SK-N-MC (cell line): ENCODE measurements around the gene ALAS2.
"Not testable (repeated sequence)": the region's sequence is repeated elsewhere in the genome, so short reads cannot be mapped to it uniquely, and the experiment has no call there.

ENCODE experiments used
- DNase-seq: peaks from one replicate; pipeline ENCODE4 v3.0.0-alpha.2; 2011; ENCODE audit warnings: low read depth, low spot score
- H3K27ac ChIP-seq: fragments of 200-600 bp; sonication (generic); 2 replicates; pipeline ENCODE4 v1.5.1; 2016; ENCODE audit warnings: mixed run types
- H3K36me3 ChIP-seq: fragments of 200-600 bp; sonication (generic); 2 replicates; pipeline ENCODE4 v1.6.1; 2017; ENCODE audit warnings: antibody characterized with exemption, low read length, mixed read lengths; ENCODE audit not compliant: insufficient read depth
- H3K4me3 ChIP-seq: fragments of 200-600 bp; sonication (generic); 2 replicates; pipeline ENCODE4 v1.5.1; 2016
- H3K9ac ChIP-seq: fragments of 200-600 bp; sonication (generic); 2 replicates; pipeline ENCODE4 v1.8.0; 2017; ENCODE audit warnings: mixed run types, mixed read lengths; ENCODE audit not compliant: insufficient read length
- H3K9me3 ChIP-seq: fragments of 200-600 bp; sonication (generic); 2 replicates; pipeline ENCODE4 v1.6.1; 2017; ENCODE audit warnings: low read depth, mild to moderate bottlenecking, antibody characterized with exemption, low read length, moderate library complexity, mixed read lengths
- EZH2 ChIP-seq: fragments of 200-600 bp; sonication (generic); IDR thresholded peaks from one replicate; pipeline ENCODE4 v1.6.1; 2017; ENCODE audit warnings: antibody characterized with exemption
- FOXP2 ChIP-seq: optimal IDR thresholded peaks from 2 replicates; pipeline ENCODE3; 2011; ENCODE audit warnings: mild to moderate bottlenecking, moderate library complexity; ENCODE audit not compliant: insufficient read depth; ENCODE audit errors: extremely low read length, control extremely low read depth
- POLR2AphosphoS5 ChIP-seq: IDR thresholded peaks from 2 replicates; pipeline ENCODE4 v1.6.1; 2012; ENCODE audit warnings: mild to moderate bottlenecking, low read depth, low read length, borderline replicate concordance

ALAS2 gene, protein sequence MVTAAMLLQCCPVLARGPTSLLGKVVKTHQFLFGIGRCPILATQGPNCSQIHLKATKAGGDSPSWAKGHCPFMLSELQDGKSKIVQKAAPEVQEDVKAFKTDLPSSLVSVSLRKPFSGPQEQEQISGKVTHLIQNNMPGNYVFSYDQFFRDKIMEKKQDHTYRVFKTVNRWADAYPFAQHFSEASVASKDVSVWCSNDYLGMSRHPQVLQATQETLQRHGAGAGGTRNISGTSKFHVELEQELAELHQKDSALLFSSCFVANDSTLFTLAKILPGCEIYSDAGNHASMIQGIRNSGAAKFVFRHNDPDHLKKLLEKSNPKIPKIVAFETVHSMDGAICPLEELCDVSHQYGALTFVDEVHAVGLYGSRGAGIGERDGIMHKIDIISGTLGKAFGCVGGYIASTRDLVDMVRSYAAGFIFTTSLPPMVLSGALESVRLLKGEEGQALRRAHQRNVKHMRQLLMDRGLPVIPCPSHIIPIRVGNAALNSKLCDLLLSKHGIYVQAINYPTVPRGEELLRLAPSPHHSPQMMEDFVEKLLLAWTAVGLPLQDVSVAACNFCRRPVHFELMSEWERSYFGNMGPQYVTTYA

DNA sequence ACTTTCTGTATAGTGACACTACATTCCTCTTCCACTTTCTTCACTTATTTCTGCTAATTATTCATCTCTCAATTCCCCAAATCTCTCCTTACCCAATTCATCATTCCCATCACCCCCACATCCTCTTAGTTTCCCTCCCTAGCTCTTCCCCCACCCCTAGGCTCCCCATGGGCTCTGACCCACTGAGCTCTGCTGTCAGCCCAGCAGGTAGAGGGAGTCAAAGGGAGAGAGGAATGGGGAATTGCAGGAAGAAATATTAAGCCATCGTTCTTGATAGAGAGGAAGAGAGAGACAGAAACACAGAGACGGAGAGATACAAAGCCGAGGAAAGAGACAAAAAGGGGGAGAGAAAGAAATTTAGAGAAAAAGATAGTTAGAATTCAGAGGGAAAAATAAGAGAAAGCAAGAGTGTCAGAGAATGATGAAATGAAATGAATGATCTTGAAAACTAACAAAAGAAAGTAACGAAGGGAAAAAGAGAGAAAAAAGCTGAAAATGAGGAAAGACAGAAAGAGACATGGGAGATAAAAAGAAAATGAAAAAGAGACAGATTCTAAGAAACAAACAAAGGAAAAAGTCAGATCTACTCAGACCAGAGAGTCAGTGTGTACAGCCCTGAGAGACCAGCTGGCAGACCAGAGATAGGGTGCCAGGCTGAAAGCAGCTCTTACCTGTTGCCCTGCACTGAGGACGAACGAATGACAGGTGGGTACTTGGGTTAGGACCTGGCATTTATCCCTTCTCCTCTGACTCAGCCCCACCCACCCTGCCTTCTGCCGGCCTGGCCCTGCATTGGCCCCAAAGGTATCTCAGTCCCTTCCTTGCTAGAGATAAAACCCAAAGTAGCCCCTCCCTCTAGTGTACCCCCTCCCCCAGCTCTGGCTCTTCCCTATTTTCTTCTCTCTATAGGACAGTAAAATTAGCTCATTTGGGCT, at the start of gene ALAS2:
Gene ALAS2 (minus strand): TSS at position 707 of the 935 bp plus-strand sequence. CDS start 4,977 bp downstream, outside the sequence.
- Histone ChIP-seq H3K9ac (no peak within 1 kb of the TSS), H3K9me3 (no peaks in the 10 kb centered on the region), H3K27ac (no peak within 1 kb of the TSS), H3K4me3 (no peak within 1 kb of the TSS), H3K36me3 (no peaks in the 10 kb centered on the region)
- DNase-seq, result no peak
- TF ChIP-seq FOXP2 (no peak), EZH2 (no peak), POLR2AphosphoS5 (no peak)

DNA sequence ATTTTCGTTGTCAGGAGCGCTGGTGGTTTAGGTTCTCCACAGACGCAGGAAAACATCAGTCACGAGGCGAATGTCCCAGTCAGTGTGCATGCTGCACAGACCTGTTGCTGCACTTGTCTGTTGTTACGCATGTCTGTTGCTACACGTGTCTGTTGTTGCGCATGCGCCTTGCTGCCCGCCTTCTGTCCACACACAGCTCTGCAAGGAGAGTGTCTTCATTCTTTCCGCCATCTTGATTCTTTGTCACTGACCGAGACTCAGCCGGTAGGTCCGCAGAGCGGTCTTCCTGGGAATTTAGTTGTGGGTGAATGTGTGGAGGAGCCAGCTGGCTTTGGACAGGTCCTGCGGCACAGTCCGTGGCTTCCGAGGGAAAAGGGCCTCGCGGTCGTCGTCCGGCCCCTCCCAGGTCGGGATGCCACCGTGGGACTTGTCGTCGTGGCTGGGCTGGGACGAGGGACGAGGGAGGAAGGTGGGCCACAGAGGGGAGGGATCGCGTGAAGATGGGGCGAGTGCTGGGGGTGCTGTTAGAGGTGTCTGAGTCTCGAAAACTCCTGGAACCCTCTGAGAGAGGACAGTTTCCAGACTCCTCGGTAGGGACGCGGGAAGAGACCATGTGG, 44.2 kb upstream of the ALAS2 start, which contains the start of gene PAGE2B:
Gene PAGE2B (plus strand): TSS at position 180 of the 617 bp plus-strand sequence. CDS start 1,012 bp downstream, outside the sequence.
- no peaks in the 10 kb centered on the region for H3K9me3 ChIP-seq
- TF ChIP-seq POLR2AphosphoS5, result no peak
- no peak for TF ChIP-seq FOXP2
- no peak for TF ChIP-seq EZH2
- H3K27ac ChIP-seq, result no peak within 1 kb of the TSS
- no peak within 1 kb of the TSS for H3K9ac ChIP-seq
- no peak for DNase-seq
- H3K4me3 ChIP-seq, result no peak within 1 kb of the TSS
- H3K36me3 ChIP-seq, result no peaks in the 10 kb centered on the region

DNA sequence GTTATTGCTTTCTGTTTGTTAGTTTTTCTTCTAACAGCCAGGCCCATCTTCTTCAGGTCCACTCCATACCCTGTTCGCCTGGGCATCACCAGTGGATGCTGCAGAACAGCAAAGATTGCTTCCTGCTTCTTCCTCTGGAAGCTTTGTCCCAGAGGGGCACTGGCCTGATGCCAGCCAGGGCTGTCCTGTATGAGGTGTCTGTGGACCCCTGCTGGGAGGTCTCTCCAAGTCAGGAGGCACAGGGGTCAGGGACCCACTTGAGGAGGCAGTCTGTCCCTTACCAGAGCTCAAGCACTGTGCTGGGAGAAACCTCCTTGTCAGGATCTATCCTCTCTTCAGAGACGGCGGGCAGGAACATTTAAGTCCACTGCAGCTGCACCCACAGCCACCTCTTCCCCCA, 41.5 kb upstream of the ALAS2 start:
- Histone ChIP-seq H3K36me3 (no peaks in the 10 kb centered on the region), H3K4me3 (no peak overlapping the region), H3K9ac (no peak overlapping the region), H3K27ac (no peak overlapping the region), H3K9me3 (no peaks in the 10 kb centered on the region)
- no peak for DNase-seq
- TF ChIP-seq POLR2AphosphoS5 (no peak), EZH2 (no peak), FOXP2 (no peak)

DNA sequence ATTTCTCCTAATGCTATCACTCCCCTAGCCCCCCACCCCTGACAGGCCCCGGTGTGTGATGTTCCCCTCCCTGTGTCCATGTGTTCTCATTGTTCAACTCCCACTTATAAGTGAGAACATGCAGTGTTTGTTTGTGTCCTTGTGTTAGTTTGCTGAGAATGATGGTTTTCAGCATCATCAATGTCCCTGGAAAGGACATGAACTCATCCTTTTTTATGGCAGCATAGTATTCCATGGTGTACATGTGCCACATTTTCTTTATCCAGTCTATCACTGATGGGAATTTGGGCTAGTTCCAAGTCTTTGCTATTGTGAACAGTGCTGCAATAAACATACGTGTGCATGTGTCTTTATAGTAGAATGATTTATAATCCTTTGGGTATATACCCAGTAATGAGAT, 36.4 kb upstream of the ALAS2 start:
- not testable (repeated sequence) for H3K27ac ChIP-seq, H3K9me3 ChIP-seq, H3K4me3 ChIP-seq, DNase-seq, H3K9ac ChIP-seq, H3K36me3 ChIP-seq

DNA sequence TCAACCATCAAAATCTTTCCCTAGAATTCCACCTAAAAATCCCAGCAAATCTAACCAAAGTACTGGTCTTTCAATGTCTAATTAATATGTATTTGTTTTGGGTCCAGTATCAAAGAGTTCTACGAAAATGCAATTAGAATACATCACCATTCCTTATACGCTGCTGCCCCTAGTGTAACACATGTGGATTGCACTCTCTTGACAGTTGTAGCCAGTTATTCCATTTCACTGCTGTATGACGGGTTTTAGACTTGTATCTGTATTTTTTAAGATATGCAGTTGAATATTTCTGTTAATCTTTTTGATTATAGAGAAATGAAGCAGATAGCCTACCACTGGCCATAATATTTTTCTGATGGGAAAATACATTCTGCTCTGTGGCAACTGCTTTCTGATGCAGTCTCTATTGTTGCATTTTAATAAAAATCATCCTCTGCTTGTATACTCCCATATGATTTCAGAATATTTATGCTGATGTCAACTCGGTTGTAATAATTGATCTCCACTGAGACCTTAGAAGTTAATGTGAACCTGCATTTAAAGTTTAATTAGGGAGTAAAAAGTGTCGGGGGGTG, 27.0 kb upstream of the ALAS2 start:
- DNase-seq, result no peak
- Histone ChIP-seq H3K9ac (no peak overlapping the region), H3K27ac (no peak overlapping the region), H3K4me3 (no peak overlapping the region), H3K36me3 (no peaks in the 10 kb centered on the region), H3K9me3 (no peaks in the 10 kb centered on the region)
- TF ChIP-seq POLR2AphosphoS5, result no peak
- no peak for TF ChIP-seq EZH2
- no peak for TF ChIP-seq FOXP2

DNA sequence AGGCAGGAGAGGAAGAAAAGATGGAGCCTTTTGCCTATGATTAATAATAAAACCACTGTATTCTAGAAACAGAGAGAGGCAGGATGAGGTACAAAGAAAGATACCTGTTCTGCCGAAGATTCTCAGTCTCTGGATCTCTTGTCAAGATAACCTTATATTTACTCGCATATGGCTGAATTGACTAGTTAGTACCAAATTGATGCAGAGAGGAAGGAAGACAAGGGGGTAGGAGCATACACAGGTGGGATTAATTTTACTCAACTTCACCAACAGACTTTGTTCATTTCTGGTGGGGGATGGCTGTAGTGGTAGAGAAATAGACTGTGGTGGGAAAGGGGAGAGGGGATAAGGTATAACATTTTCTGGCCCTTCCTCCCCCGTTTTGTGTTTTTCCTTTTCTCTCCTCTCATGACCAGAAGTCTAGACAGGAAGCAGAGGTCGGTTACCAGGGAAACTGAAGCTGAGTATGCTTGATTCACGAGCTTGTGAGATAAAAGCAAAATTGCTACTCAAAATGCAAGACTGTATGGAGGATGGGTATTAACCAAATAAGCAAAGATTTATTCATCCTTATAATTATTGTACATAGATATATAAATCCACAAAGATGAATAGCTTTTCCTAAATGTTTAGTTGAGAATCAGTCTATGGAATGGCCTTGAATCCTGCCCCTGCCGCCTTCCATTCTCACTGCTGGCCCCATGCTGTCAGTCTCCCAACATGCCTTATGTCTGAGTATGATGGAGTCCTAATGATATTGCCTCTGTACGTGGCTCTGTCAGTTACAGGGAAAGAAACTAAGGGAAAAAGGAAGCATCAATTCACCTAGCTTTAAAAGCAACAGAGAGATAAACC, 26.3 kb upstream of the ALAS2 start:
- Histone ChIP-seq H3K36me3 (no peaks in the 10 kb centered on the region), H3K4me3 (no peak overlapping the region), H3K27ac (no peak overlapping the region), H3K9me3 (no peaks in the 10 kb centered on the region), H3K9ac (no peak overlapping the region)
- no peak for DNase-seq
- TF ChIP-seq POLR2AphosphoS5 (no peak), FOXP2 (no peak), EZH2 (no peak)

DNA sequence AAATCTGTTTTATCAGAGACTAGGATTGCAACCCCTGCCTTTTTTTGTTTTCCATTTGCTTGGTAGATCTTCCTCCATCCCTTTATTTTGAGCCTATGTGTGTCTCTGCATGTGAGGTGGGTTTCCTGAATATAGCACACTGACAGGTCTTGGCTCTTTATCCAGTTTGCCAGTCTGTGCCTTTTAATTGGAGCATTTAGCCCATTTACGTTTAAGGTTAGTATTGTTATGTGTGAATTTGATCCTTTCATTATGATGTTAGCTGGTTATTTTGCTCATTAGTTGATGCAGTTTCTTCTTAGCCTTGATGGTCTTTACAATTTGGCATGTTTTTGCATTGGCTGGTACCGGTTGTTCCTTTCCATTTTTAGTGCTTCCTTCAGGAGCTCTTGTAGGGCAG, 19.8 kb upstream of the ALAS2 start:
- not testable (repeated sequence) for DNase-seq

More for the DNA sequence above, 19.8 kb upstream of the ALAS2 start:
- H3K4me3 ChIP-seq, H3K9me3 ChIP-seq, H3K27ac ChIP-seq, H3K36me3 ChIP-seq, H3K9ac ChIP-seq: not testable (repeated sequence)
